Peyer's patch (tissue), 4 donors: ENCODE results near the gene GNG11.

ENCODE experiments used
- POLR2A ChIP-seq, 2 donors: fragments of 450-650 bp; IDR thresholded peaks; one replicate each; pipeline ENCODE4 v1.5.1; 2017; ENCODE audit warnings: antibody characterized with exemption in 2 of 2, mild to moderate bottlenecking in 2 of 2, moderate library complexity in 2 of 2
- TF ChIP-seq, protein P1 (sequence below), 6 experiments: fragments of 450-650 bp in 4 of 6; fragments of 200-600 bp in 2 of 6; sonication (generic) in 1 of 6; IDR thresholded peaks; one replicate each; pipeline ENCODE4 v1.5.1; 2017 to 2019; ENCODE audit warnings: antibody characterized with exemption in 6 of 6, mild to moderate bottlenecking in 3 of 6, moderate library complexity in 1 of 6

DNA sequence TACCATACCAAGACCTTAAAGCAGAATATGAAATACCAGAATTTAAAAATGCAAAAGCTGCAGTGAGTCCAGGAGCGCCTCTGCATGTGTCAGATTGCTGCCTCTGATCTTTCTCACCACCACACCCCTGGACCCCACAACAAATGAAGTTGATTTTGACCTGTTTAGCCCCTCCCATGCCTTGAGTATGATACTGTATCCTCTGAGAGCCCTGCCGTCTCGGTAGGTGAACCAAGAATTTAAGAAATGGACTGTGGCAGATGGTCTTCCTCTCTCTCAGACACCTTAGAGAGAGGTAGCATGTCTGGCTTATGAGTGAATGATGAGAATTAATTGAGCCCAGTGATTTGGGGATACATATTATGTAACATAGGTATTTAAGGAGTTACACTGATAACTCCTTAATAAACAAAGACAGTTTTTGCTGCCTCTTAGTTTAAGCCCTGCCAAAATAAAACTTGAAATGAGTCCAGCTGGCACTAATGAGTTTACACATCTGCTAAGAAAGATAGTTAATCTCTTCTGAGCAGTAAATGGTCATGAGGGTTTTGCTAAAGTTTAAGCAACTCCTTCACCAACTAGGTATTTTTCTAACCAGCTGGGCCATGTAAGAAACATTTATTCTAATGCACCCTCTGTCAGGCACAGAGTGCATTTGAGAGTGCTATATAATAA lies 26.4 kb upstream of the GNG11 start:
- TF ChIP-seq, protein P1, sequence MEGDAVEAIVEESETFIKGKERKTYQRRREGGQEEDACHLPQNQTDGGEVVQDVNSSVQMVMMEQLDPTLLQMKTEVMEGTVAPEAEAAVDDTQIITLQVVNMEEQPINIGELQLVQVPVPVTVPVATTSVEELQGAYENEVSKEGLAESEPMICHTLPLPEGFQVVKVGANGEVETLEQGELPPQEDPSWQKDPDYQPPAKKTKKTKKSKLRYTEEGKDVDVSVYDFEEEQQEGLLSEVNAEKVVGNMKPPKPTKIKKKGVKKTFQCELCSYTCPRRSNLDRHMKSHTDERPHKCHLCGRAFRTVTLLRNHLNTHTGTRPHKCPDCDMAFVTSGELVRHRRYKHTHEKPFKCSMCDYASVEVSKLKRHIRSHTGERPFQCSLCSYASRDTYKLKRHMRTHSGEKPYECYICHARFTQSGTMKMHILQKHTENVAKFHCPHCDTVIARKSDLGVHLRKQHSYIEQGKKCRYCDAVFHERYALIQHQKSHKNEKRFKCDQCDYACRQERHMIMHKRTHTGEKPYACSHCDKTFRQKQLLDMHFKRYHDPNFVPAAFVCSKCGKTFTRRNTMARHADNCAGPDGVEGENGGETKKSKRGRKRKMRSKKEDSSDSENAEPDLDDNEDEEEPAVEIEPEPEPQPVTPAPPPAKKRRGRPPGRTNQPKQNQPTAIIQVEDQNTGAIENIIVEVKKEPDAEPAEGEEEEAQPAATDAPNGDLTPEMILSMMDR (IDR thresholded peaks at IDR 0.05): no peak
- no peak for TF ChIP-seq POLR2A (IDR thresholded peaks at IDR 0.05)
